Hepatic stellate cell (primary cell): Measurements from ENCODE around the gene RPA3.

ENCODE experiments used
- DNase-seq: peaks from one replicate; pipeline ENCODE4 v3.0.0; 2011; ENCODE audit warnings: low spot score

The RPA3 gene

GRCh38 chr7:7718492-7718891 is at the start of gene RPA3:
TSS of gene RPA3 (minus strand) at chr7:7718607. CDS start at chr7:7640418, 78,189 bp downstream.
- DNase-seq: no peak

- DNase-seq: no peak
Measured at GRCh38 chr7:7766671-7767070, 48.3 kb upstream of the RPA3 start.

- no peak for DNase-seq
Measured at GRCh38 chr7:7765422-7765821, 47.0 kb upstream of the RPA3 start.

GRCh38 chr7:7764520-7765396 is 46.4 kb upstream of the RPA3 start:
- DNase-seq: no peak

- DNase-seq: peak; percentile 12
Measured at GRCh38 chr7:7761974-7762779, 43.8 kb upstream of the RPA3 start.

- peak; percentile 11 for DNase-seq
Measured at GRCh38 chr7:7761340-7761973, 43.0 kb upstream of the RPA3 start.

- DNase-seq: no peak
Measured at GRCh38 chr7:7757576-7757975, 39.2 kb upstream of the RPA3 start.

- DNase-seq: no peak
Measured at GRCh38 chr7:7756577-7756976, 38.2 kb upstream of the RPA3 start.

- no peak for DNase-seq
Measured at GRCh38 chr7:7751243-7752092, 33.1 kb upstream of the RPA3 start.

GRCh38 chr7:7750571-7751242 is 32.3 kb upstream of the RPA3 start:
- no peak for DNase-seq

- no peak for DNase-seq
Measured at GRCh38 chr7:7746458-7746857, 28.1 kb upstream of the RPA3 start.

GRCh38 chr7:7745966-7746365 is 27.6 kb upstream of the RPA3 start:
- no peak for DNase-seq

GRCh38 chr7:7745258-7745657 is 26.9 kb upstream of the RPA3 start:
- DNase-seq: no peak

- no peak for DNase-seq
Measured at GRCh38 chr7:7742223-7742622, 23.8 kb upstream of the RPA3 start.

GRCh38 chr7:7740037-7740355 is 21.6 kb upstream of the RPA3 start:
- no peak for DNase-seq

GRCh38 chr7:7739204-7740036 is 21.0 kb upstream of the RPA3 start:
- no peak for DNase-seq

GRCh38 chr7:7738622-7739021 is 20.2 kb upstream of the RPA3 start:
- no peak for DNase-seq

- no peak for DNase-seq
Measured at GRCh38 chr7:7738177-7738576, 19.8 kb upstream of the RPA3 start.

- DNase-seq: no peak
Measured at GRCh38 chr7:7737674-7738073, 19.3 kb upstream of the RPA3 start.

GRCh38 chr7:7736671-7737070 is 18.3 kb upstream of the RPA3 start:
- DNase-seq: no peak
